SW480 (cell line): Measurements from ENCODE around the gene EIF2D.

Source experiments
- DNase-seq: peaks from one replicate; pipeline ENCODE4 v3.0.0-alpha.2; 2016; ENCODE audit warnings: low spot score

The EIF2D gene

DNA sequence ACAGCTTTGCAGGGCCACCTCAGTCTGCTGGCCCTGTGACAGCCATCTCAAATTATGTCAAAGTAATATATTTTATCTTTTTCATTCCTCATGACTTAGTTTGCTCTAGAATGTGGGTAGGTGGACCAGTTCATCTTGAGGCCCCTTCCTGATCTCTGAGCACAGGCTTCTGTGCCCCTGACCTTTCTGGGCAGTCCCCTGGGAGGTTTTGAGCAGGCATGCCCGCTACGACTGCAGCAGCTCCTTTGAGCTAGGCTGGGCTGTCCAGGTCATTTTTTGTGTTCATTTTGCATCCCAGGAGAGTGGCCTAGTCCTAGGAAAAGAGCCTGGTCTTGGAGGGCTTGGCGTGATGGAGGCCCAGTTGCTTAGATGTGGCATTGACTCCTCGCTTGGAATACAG, 42.7 kb downstream of the EIF2D start:
- no peak for DNase-seq

GRCh38 chr1:206568779-206569352, 43.4 kb downstream of the EIF2D start:
- DNase-seq, result no peak

DNA sequence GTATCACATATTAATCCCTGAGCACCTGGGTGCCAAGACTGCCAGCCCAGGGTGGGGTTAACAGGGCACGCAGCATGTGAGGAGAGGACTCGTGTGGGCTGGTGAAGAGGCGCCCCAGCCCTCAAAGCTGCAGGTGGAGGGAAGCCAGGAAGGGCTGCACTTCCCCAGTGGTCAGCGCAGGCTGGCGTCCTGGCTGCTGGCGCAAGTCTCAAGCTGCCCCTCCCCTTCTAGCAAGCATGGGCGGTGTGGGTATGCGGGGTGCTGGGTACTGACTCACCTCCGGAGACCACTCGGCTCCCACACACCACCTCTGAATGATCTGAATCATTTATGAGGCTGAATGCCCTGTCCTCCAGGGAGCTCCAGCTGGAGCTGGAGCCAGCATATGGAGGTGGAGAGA, 44.0 kb downstream of the EIF2D start:
- DNase-seq, result no peak

DNA sequence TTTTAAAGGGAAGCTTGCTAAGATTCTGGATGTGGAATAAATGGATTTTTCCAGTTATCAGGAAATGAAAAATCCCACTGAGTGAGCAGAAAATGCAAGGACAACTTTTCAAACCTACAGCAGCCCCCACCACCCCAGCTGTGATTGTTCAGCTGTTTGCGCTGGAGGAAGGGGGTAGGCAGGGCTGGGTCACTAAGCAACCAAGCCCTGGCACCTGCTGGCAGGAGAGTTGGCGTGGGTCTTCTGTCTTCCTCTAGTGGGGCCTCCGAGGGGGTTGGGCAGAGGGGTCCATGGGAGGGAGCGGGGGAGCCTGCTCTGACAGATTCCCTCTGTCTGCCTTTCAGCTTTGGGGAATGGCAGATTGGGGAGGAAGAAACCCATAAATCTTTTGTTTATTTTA, 45.3 kb downstream of the EIF2D start:
- no peak for DNase-seq

DNA sequence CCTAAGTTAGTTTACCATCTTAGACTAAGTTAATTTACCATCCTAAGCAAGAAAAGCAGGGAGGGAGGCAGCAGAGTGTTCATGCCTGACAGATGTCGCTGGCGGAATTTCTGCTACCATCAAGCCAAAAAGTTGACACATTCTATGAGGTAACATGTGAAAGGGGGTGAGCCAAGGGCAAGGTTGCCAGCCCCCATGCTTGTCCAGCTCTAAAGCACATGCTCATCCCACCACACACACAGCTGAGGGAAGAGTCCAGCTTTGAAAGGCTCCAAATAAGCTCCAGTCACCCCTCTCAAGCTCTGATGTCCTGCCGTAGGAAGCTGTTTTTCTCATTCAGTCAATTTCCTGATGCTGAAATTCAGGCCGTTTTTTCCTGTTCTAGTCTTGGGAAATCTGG, 46.3 kb downstream of the EIF2D start:
- no peak for DNase-seq

- DNase-seq, result no peak
Measured at GRCh38 chr1:206563367-206564207, 48.7 kb downstream of the EIF2D start.

DNA sequence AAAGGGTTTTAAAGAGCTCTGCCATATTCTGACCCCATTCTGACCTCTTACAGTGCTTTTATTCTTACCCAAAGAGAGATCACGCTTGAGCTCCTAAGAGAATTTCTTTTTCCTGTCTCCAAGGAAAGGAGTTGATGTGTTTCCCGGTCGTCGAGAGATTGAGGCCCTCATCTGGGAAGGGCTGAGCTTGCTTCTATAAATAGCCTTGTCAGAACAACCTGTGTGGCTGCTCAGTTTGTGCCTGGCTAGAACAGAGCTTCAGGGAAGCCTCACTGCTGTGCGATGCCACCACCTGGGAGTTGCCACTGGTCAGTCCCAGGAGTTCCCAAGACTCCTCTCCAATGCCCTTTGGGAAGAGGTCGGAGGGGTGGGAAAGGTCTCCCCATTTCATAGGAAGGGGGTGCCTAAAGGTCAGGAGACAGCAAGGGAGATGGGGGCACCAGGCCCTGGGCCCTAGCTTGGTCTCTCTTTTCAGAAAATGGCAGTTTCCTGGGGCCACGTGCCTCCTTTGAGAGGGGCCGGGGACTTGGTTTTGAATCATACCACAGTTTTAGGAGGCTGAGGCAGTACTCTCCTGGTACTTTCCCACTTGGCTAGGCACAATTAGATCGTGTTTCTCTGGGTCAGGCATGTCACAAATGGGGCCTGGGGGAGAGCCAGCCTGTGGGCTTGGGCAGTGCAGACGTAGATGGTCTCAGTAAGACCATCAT, 52.1 kb downstream of the EIF2D start:
- DNase-seq, result no peak

GRCh38 chr1:206559672-206559995, 52.6 kb downstream of the EIF2D start:
- DNase-seq, result no peak

DNA sequence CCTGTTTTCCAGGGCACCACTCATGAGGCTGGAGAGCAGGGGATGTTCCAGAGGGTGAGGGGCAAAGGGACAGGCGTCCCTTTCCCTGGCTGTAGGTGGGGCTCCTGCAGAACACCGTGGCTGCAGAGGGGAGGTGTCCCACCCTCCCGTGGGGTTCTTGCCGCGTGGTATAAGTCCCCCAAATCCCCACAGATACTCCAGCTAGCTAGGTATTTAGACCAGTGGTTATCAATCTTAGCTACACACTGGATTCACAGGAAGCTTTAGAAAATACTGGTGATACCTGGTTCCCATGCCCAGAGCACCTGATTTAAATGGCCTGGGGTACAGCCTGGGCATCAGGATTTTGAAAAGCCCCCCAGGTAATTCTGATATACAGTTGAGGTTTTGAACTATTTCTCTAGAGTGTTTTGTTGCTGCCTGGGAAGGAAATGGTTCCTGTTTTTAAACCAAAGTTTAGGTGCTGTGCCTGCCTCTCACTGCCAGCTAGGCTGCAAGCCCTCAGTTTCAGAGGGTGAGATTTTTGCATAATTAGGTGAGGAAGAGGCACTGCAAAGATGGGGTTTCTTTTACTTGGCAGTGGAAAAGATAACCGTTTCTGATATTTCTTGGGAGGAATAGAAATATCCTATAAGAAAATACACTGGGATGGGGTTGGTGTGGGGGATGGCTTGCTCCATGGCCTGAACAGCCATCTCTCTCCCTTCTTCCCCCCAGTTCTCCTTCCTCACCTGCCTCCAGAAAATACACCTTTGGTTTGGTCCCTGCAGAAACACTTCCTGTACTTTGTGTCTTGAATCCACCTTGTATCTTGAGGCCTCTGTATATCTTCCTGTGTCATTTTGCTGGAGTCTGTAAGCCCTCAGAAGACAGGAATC, 53.2 kb downstream of the EIF2D start:
- DNase-seq, result no peak

GRCh38 chr1:206557636-206558473, 54.4 kb downstream of the EIF2D start:
- DNase-seq, result no peak

DNA sequence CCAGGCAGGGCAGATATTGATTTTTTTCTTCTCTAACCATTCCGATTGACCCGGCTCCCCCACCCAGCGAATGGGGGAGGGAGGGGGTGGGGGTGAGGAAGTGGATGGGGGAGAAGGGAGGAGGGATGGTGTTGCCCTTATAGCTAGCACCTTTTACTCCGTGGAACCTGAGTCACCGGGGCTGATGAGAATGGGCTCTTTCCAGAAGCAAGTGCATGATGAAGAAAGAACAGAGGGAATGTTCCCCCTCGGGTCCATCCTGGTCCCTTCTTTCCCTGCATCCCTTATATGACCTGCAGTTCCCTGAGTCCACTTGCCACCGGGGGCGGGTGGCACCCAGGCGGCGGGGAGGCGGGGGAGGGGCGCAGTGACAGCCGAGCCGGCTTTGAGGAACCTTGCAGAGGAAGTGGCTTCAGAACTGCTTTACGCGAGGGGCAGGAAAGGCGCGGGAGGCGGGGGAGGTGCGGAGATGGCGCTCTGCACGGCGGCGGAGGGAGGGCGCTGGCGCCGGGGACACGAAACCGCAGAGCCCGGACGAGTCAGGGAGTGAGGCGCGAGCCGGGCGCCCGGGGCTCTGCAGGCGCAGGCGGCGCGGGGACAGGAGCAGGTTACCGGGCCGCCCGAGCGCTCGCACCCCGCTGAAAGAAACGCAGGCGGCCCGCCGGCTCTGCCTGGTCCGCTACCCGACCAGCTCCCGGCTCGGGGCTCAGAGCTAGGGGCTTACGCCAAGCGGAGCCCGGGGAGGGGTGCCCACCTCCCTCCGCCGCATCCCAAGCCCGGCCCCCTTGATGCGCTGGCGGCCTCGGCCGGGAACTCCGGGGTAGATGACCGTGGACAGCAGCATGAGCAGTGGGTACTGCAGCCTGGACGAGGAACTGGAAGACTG, 55.3 kb downstream of the EIF2D start:
- DNase-seq, result peak; percentile 57

GRCh38 chr1:206556047-206556749, 56.1 kb downstream of the EIF2D start:
- DNase-seq, result no peak

- DNase-seq, result no peak
Measured at GRCh38 chr1:206555473-206555935, 56.8 kb downstream of the EIF2D start.

DNA sequence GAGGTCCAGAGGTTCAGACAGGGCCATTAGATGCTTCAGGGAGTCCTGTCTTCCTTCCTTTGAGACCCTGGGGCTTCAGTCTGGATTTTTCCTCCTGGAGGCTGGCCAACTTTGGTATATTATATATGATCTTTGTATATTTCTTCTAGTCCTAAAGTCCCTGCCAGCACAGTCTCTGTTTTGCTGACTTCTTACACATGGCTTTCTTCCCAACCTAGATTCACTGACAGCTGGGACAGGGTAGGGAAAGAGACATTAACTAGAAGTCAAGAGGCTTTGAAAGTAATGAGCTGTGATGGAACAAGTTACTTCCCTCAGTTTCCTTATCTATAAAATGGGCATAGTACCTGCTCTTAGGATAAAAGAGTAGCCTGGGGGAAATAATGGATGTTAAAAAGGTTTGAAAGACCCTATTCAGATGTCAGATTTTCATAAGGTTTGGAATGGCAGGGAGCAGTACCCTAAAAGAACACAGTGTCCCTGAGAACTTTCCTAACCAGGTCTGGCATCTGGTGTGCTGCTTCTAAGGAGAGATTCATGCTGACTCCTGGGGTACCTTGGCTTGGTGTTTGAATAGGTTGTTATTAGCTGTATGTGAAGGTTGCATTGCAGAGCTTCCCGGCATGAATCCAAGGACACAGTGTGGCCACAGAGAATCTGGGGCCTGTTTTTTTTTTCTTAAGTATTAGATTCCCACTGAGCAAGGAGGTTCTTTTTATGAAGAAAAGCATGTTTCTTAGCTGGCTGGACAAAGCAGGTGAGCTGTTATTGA, 57.4 kb downstream of the EIF2D start:
- DNase-seq, result no peak

GRCh38 chr1:206554211-206554610, 58.1 kb downstream of the EIF2D start:
- no peak for DNase-seq

- no peak for DNase-seq
Measured at GRCh38 chr1:206551986-206552326, 60.3 kb downstream of the EIF2D start.

DNA sequence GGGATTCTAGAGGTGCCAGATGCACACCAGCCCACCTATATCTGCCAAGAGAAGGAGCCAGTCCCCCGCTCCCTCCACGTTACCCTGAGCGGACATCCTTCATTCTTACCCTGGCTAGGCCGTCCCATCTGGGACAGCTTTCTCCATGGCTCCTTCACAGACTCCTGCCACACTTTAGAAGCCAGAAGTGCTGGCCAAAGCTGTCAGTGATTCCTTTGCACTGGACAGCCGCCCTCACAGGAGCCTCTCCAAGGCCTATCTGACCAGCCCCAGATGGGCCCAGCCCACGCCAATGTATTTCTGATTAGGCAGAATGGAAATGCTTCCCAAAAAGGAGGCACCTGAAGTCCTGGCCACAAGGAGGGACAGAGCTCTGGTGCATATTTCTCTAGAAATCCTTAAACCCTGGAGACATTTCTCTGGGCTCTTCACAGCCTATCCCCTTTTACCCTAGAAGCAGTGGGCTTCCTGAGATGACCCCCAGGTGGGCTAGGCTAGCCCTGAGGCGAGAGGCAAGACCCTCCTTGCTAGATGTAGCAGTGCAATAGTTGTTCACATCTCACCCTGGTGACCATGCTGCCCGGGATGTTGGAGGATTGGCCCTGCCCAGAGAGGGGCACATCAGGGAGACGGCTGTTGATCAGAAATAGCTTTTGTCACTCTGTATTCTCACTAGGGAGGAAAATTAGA, 60.8 kb downstream of the EIF2D start:
- DNase-seq, result no peak

GRCh38 chr1:206550446-206550845, 61.8 kb downstream of the EIF2D start:
- DNase-seq, result no peak
